Measurements from ENCODE around the gene CLDND2. TPM values are rescaled to one million over a fixed set of nuclear protein-coding genes. Genes with fewer than 3 reads are reported as not detected.

Gene CLDND2
- polyA plus RNA-seq, 1 of the 3 experiments (the other 2 are of a cell fraction) = 0.26 TPM

DNA sequence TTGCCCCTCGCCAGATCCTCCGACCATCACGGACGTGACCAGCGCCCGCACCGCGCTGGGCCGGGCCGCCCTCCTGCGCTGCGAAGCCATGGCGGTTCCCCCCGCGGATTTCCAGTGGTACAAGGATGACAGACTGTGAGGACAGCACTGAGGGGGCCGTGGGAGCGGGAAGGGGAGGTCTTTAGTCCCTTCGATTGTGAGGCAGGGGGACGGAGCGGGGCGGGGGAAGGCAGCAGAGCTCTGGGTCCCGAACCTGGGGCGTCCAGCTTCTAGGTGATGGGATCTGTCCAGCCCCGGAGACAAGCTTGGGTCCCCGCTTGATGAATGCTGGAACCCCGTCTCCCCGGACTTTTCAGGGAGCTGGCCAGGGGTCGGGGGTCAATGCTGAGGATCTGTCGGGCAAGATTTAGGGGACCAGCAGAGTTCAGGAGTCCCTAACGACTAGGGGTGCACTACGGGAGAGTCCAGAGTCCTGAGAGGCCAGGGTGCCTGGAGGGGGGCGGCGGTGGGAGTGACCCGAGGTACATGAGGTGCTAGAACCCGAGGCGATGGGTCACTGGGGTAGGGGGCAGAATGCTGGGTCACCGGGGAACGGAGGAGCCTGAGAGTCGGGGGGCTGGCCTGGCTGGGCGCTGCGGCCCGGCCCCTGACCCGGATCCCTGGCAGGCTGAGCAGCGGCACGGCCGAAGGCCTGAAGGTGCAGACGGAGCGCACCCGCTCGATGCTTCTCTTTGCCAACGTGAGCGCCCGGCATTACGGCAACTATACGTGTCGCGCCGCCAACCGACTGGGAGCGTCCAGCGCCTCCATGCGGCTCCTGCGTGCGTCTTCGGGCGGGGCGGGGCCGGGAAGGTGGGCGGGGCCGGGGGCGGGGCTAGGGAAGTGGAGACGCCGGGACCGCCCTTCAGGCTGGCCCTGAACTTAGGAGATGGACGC is 41.5 kb downstream of the CLDND2 start:
- H3K4me3 ChIP-seq (ENCODE audit: low read depth in 2 of 2, low read length in 1 of 2) = no peak overlapping the region
- POLR2A ChIA-PET = no interaction called here
- H4K20me1 ChIP-seq (ENCODE audit: insufficient read depth) = no peaks in the 10 kb centered on the region
- H3K79me2 ChIP-seq (ENCODE audit: insufficient read depth) = no peaks in the 10 kb centered on the region
- no peaks in the 10 kb centered on the region for H3K4me1 ChIP-seq (ENCODE audit: control insufficient read depth in 1 of 2, insufficient read depth in 2 of 2, low read depth in 1 of 2, low read length in 1 of 2)
- 77% methylated on average over 50 of the region's 75 CpGs for WGBS (ENCODE audit: low lambda C conversion rate)
- no peak overlapping the region for H2AFZ ChIP-seq (ENCODE audit: low read depth)
- no peaks in the 10 kb centered on the region for H3K9me2 ChIP-seq
- TF ChIP-seq, protein P1, sequence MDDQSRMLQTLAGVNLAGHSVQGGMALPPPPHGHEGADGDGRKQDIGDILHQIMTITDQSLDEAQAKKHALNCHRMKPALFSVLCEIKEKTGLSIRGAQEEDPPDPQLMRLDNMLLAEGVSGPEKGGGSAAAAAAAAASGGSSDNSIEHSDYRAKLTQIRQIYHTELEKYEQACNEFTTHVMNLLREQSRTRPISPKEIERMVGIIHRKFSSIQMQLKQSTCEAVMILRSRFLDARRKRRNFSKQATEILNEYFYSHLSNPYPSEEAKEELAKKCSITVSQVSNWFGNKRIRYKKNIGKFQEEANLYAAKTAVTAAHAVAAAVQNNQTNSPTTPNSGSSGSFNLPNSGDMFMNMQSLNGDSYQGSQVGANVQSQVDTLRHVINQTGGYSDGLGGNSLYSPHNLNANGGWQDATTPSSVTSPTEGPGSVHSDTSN (IDR thresholded peaks at IDR 0.05) = no peak
- TF ChIP-seq REST (IDR thresholded peaks at IDR 0.05; ENCODE audit: low read depth, low read length) (no peak), NFIC (IDR thresholded peaks at IDR 0.05; ENCODE audit: borderline replicate concordance) (no peak), RCOR1 (IDR thresholded peaks at IDR 0.05; ENCODE audit: low read length) (no peak)
- no peak overlapping the region for H3K9ac ChIP-seq
- DNase-seq = no peak
- no peaks in the 10 kb centered on the region for H3K9me3 ChIP-seq
- H3F3A ChIP-seq (replicated peaks; ENCODE audit: insufficient read depth) = no peaks in the 10 kb centered on the region
- H3K27ac ChIP-seq (ENCODE audit: low read depth in 2 of 2, low read length in 1 of 2) = no peak overlapping the region
- no peaks in the 10 kb centered on the region for H3K36me3 ChIP-seq (replicated peaks in 1 of 2; ENCODE audit: control insufficient read depth in 1 of 2, insufficient read depth in 2 of 2, low read length in 1 of 2)
- H3K4me2 ChIP-seq = no peak overlapping the region
- CTCF ChIA-PET = interaction anchor here (0.6 kb wide), 1 partner anchor 80 kb away, joined by 3 read pairs; no protein-coding TSS in a partner anchor
- no peaks in the 10 kb centered on the region for H3K27me3 ChIP-seq (ENCODE audit: insufficient read depth)

- ChIA-PET POLR2A (no interaction called here), CTCF (no interaction called here)
- Histone ChIP-seq H3K79me2 (ENCODE audit: insufficient read depth) (no peaks in the 10 kb centered on the region), H3K9ac (no peak overlapping the region), H3K4me3 (ENCODE audit: low read depth in 2 of 2, low read length in 1 of 2) (no peak overlapping the region), H3F3A (replicated peaks; ENCODE audit: insufficient read depth) (no peaks in the 10 kb centered on the region), H2AFZ (ENCODE audit: low read depth) (no peak overlapping the region), H3K27me3 (ENCODE audit: insufficient read depth) (no peaks in the 10 kb centered on the region), H3K9me2 (no peaks in the 10 kb centered on the region), H3K36me3 (replicated peaks in 1 of 2; ENCODE audit: control insufficient read depth in 1 of 2, insufficient read depth in 2 of 2, low read length in 1 of 2) (no peaks in the 10 kb centered on the region), H3K27ac (ENCODE audit: low read depth in 2 of 2, low read length in 1 of 2) (no peak overlapping the region), H3K4me1 (ENCODE audit: control insufficient read depth in 1 of 2, insufficient read depth in 2 of 2, low read depth in 1 of 2, low read length in 1 of 2) (no peaks in the 10 kb centered on the region), H4K20me1 (ENCODE audit: insufficient read depth) (no peaks in the 10 kb centered on the region), H3K9me3 (no peaks in the 10 kb centered on the region), H3K4me2 (no peak overlapping the region)
- TF ChIP-seq RFX5 (IDR thresholded peaks at IDR 0.05; ENCODE audit: low read length) (no peak), JUND (IDR thresholded peaks at IDR 0.05) (no peak), FOXJ3 (CRISPR knock-in tag; IDR thresholded peaks at IDR 0.05) (no peak), TCF12 (IDR thresholded peaks at IDR 0.05) (no peak), SMC3 (IDR thresholded peaks at IDR 0.05; ENCODE audit: low read depth, low read length) (no peak), RCOR1 (IDR thresholded peaks at IDR 0.05; ENCODE audit: low read length) (no peak), MEF2A (IDR thresholded peaks at IDR 0.05; ENCODE audit: borderline replicate concordance, low read depth) (no peak), POLR2AphosphoS5 (IDR thresholded peaks at IDR 0.05; ENCODE audit: low read depth, low read length) (no peak), GATA2 (CRISPR knock-in tag; IDR thresholded peaks at IDR 0.05) (no peak), EZH2phosphoT487 (IDR thresholded peaks at IDR 0.05; ENCODE audit: borderline replicate concordance, low read depth) (no peak), ELF1 (IDR thresholded peaks at IDR 0.05) (no peak), SIN3A (IDR thresholded peaks at IDR 0.05; ENCODE audit: borderline replicate concordance, low read depth, low read length) (no peak), EP300 (IDR thresholded peaks at IDR 0.05; ENCODE audit: borderline replicate concordance in 1 of 2, low read depth in 1 of 2, low read length in 1 of 2) (no peak)
- TF ChIP-seq, protein P2, sequence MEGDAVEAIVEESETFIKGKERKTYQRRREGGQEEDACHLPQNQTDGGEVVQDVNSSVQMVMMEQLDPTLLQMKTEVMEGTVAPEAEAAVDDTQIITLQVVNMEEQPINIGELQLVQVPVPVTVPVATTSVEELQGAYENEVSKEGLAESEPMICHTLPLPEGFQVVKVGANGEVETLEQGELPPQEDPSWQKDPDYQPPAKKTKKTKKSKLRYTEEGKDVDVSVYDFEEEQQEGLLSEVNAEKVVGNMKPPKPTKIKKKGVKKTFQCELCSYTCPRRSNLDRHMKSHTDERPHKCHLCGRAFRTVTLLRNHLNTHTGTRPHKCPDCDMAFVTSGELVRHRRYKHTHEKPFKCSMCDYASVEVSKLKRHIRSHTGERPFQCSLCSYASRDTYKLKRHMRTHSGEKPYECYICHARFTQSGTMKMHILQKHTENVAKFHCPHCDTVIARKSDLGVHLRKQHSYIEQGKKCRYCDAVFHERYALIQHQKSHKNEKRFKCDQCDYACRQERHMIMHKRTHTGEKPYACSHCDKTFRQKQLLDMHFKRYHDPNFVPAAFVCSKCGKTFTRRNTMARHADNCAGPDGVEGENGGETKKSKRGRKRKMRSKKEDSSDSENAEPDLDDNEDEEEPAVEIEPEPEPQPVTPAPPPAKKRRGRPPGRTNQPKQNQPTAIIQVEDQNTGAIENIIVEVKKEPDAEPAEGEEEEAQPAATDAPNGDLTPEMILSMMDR (IDR thresholded peaks at IDR 0.05) = no peak
- TF ChIP-seq, protein P3, sequence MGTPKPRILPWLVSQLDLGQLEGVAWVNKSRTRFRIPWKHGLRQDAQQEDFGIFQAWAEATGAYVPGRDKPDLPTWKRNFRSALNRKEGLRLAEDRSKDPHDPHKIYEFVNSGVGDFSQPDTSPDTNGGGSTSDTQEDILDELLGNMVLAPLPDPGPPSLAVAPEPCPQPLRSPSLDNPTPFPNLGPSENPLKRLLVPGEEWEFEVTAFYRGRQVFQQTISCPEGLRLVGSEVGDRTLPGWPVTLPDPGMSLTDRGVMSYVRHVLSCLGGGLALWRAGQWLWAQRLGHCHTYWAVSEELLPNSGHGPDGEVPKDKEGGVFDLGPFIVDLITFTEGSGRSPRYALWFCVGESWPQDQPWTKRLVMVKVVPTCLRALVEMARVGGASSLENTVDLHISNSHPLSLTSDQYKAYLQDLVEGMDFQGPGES (IDR thresholded peaks at IDR 0.05; ENCODE audit: low read depth, low read length) = no peak
- WGBS (ENCODE audit: low lambda C conversion rate) = 68% methylated on average over 35 of the region's 36 CpGs
- DNase-seq = no peak
Observed at GRCh38 chr19:51326216-51327065, 42.4 kb downstream of the CLDND2 start.
